Measurements from ENCODE around the gene KCNA1.

GRCh38 chr12:4956054-4956453 lies 46.3 kb downstream of the KCNA1 start:
- no peak for TF ChIP-seq EGR1 (IDR thresholded peaks at IDR 0.05)
- TF ChIP-seq CREB1 (IDR thresholded peaks at IDR 0.05; ENCODE audit: low read depth), result no peak
- no peak for TF ChIP-seq EP300 (IDR thresholded peaks at IDR 0.05; ENCODE audit: borderline replicate concordance)

Measured in Ishikawa (cell line).